WTC11 (cell line): ENCODE data around the gene SMARCC2. TPM values are rescaled to one million over a fixed set of nuclear protein-coding genes. Genes with fewer than 3 reads are reported as not detected.

Experiments
- ATAC-seq: fragments of 200-7000 bp; cut with Tn5 transposase; 2 replicates; pipeline ENCODE4 v1.10.0; 2021; ENCODE audit warnings: mild to moderate bottlenecking, moderate library complexity
- CTCF ChIA-PET: fragments of 300-600 bp; sonication (Branson Sonifier 250); formaldehyde crosslinking; loops from one replicate; lab custom pipeline; 2021; ENCODE audit warnings: antibody characterized with exemption; lab: Charles Lee
- POLR2A ChIA-PET: fragments of 350-600 bp; sonication (Branson Sonifier 250); formaldehyde crosslinking; loops from one replicate; lab custom pipeline; 2021; ENCODE audit warnings: antibody characterized with exemption; lab: Charles Lee
- DNase-seq: peaks from one replicate; pipeline ENCODE4 v3.0.0; 2021; ENCODE audit warnings: low spot score
- H3K27ac Mint-ChIP-seq: 2 replicates; pipeline ENCODE4 v1.8.0; 2021; ENCODE audit warnings: mixed read lengths
- H3K27me3 Mint-ChIP-seq: 2 replicates; pipeline ENCODE4 v1.8.0; 2021; ENCODE audit warnings: low read depth, mild to moderate bottlenecking, moderate library complexity, mixed read lengths
- H3K36me3 Mint-ChIP-seq: 2 replicates; pipeline ENCODE4 v1.8.0; 2021; ENCODE audit warnings: mixed read lengths
- H3K4me1 Mint-ChIP-seq: 2 replicates; pipeline ENCODE4 v1.8.0; 2022; ENCODE audit warnings: mixed read lengths
- H3K4me3 Mint-ChIP-seq: 2 replicates; pipeline ENCODE4 v1.8.0; 2021; ENCODE audit warnings: mild to moderate bottlenecking, moderate library complexity, mixed read lengths
- H3K9me3 Mint-ChIP-seq: 2 replicates; pipeline ENCODE4 v1.8.0; 2021; ENCODE audit warnings: mixed read lengths
- ATF2 ChIP-seq: sonication (generic); formaldehyde crosslinking; IDR thresholded peaks from 2 replicates; pipeline ENCODE4 v1.8.1; 2022; ENCODE audit warnings: low read depth, missing genetic modification reagents, borderline replicate concordance
- CREB1 ChIP-seq: sonication (generic); formaldehyde crosslinking; IDR thresholded peaks from 2 replicates; pipeline ENCODE4 v1.8.0; 2023; ENCODE audit warnings: mild to moderate bottlenecking, missing genetic modification reagents
- E2F1 ChIP-seq: sonication (generic); formaldehyde crosslinking; IDR thresholded peaks from 2 replicates; pipeline ENCODE4 v1.8.0; 2022; ENCODE audit warnings: mild to moderate bottlenecking, missing genetic modification reagents
- ETV6 ChIP-seq: sonication (generic); formaldehyde crosslinking; IDR thresholded peaks from 2 replicates; pipeline ENCODE4 v1.8.1; 2022; ENCODE audit warnings: mild to moderate bottlenecking, missing genetic modification reagents
- FOXP4 ChIP-seq: sonication (generic); formaldehyde crosslinking; IDR thresholded peaks from 2 replicates; pipeline ENCODE4 v1.8.0; 2022; ENCODE audit warnings: mild to moderate bottlenecking, missing genetic modification reagents
- GTF2I ChIP-seq: fragments of 250-450 bp; sonication (Bioruptor Pico); conservative IDR thresholded peaks from 2 replicates; pipeline ENCODE4 v1.4.0; 2021; ENCODE audit warnings: mild to moderate bottlenecking
- HMGA2 ChIP-seq: fragments of 250-450 bp; sonication (Bioruptor Pico); IDR thresholded peaks from 2 replicates; pipeline ENCODE4 v1.4.0; 2021; ENCODE audit warnings: mild to moderate bottlenecking, moderate library complexity
- JUN ChIP-seq: sonication (generic); formaldehyde crosslinking; IDR thresholded peaks from 2 replicates; pipeline ENCODE4 v1.8.0; 2023; ENCODE audit warnings: mild to moderate bottlenecking, missing genetic modification reagents
- MXD4 ChIP-seq: fragments of 250-450 bp; sonication (Bioruptor Pico); IDR thresholded peaks from 2 replicates; pipeline ENCODE4 v1.8.0; 2021; ENCODE audit warnings: mild to moderate bottlenecking, moderate library complexity, borderline replicate concordance
- NFE2L1 ChIP-seq: sonication (generic); formaldehyde crosslinking; IDR thresholded peaks from 2 replicates; pipeline ENCODE4 v1.8.1; 2023; ENCODE audit warnings: missing genetic modification reagents
- ZNF121 ChIP-seq: sonication (generic); formaldehyde crosslinking; IDR thresholded peaks from 2 replicates; pipeline ENCODE4 v1.8.0; 2023; ENCODE audit warnings: missing genetic modification reagents
- ZNF219 ChIP-seq: sonication (generic); formaldehyde crosslinking; IDR thresholded peaks from 2 replicates; pipeline ENCODE4 v1.8.0; 2023; ENCODE audit warnings: missing genetic modification reagents, mild to moderate bottlenecking, borderline replicate concordance
- ZNF281 ChIP-seq: sonication (generic); formaldehyde crosslinking; IDR thresholded peaks from 2 replicates; pipeline ENCODE4 v1.8.0; 2023; ENCODE audit warnings: mild to moderate bottlenecking, missing genetic modification reagents
- ZNF416 ChIP-seq: fragments of 250-450 bp; sonication (Bioruptor Pico); IDR thresholded peaks from 2 replicates; pipeline ENCODE4 v1.9.0; 2021; ENCODE audit warnings: mild to moderate bottlenecking, inconsistent platforms
- total RNA-seq: library from RNA; stranded (reverse); gene quantifications from 3 replicates; pipeline ENCODE4 v1.2.3, GENCODE V29; 2021
- TF ChIP-seq, protein P1 (sequence below): fragments of 250-450 bp; sonication (Bioruptor Pico); IDR thresholded peaks from 2 replicates; pipeline ENCODE4 v1.9.0; 2021; ENCODE audit warnings: moderate library complexity, mild to moderate bottlenecking, inconsistent platforms, borderline replicate concordance
- TF ChIP-seq, protein P2 (sequence below): sonication (generic); formaldehyde crosslinking; IDR thresholded peaks from 2 replicates; pipeline ENCODE4 v1.8.1; 2022; ENCODE audit warnings: mild to moderate bottlenecking, missing genetic modification reagents, moderate library complexity, borderline replicate concordance
- TF ChIP-seq, protein P3 (sequence below): sonication (generic); formaldehyde crosslinking; IDR thresholded peaks from 2 replicates; pipeline ENCODE4 v1.8.1; 2023; ENCODE audit warnings: mild to moderate bottlenecking, missing genetic modification reagents, moderate library complexity
- TF ChIP-seq, protein P4 (sequence below): fragments of 250-450 bp; sonication (Bioruptor Pico); IDR thresholded peaks from 2 replicates; pipeline ENCODE4 v1.9.0; 2021; ENCODE audit warnings: mild to moderate bottlenecking

The SMARCC2 gene
- total RNA-seq, 1 experiment from 2014 or later = 76.8 TPM

GRCh38 chr12:56237552-56237951 is 48.3 kb upstream of the SMARCC2 start (continued):
- TF ChIP-seq E2F1 (CRISPR knock-in tag) (no peak), FOXP4 (no peak)
- TF ChIP-seq, all 79 proteins: peak for 0

DNA sequence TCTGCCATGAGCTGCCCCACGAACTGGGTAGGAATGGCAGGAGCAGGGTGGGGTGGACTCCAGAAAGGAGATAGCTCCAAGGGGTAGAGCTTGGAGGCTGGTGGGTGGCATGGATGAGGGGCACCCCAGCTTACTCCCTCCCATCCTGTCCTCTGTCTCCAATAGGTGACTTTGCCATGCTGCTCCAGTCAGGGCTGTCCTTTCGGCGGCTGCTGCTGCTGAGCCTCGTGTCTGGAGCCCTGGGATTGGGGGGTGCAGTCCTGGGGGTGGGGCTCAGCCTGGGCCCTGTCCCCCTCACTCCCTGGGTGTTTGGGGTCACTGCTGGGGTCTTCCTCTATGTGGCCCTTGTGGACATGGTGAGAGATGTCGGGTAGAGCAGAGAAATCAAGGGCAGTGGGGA is 47.7 kb upstream of the SMARCC2 start:
- Mint-ChIP-seq H3K36me3 (peaks cover 18% of the 10 kb centered on the region), H3K4me1 (peaks cover 6% of the 10 kb centered on the region), H3K9me3 (no peaks in the 10 kb centered on the region)
- ChIA-PET CTCF (interaction anchor here (0.8 to 4.4 kb wide), 6 partner anchors 15 to 85 kb away, joined by 3 to 18 read pairs (median 4); partner anchors contain the start of genes ANKRD52, RNF41 and SMARCC2), POLR2A (interaction anchor here (0.6 to 2.2 kb wide), 3 partner anchors 16 to 74 kb away, joined by 3 to 7 read pairs (median 3); partner anchors contain the start of gene RNF41)
- no peak for DNase-seq
- TF ChIP-seq MXD4 (CRISPR knock-in tag) (no peak), ETV6 (CRISPR knock-in tag) (no peak)
- TF ChIP-seq, protein P1, sequence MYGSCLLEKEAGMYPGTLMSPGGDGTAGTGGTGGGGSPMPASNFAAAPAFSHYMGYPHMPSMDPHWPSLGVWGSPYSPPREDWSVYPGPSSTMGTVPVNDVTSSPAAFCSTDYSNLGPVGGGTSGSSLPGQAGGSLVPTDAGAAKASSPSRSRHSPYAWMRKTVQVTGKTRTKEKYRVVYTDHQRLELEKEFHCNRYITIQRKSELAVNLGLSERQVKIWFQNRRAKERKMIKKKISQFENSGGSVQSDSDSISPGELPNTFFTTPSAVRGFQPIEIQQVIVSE (CRISPR knock-in tag) = no peak
- TF ChIP-seq, all 79 proteins: peak for 0
- no peak overlapping the region for H3K27ac Mint-ChIP-seq
- no peak overlapping the region for H3K4me3 Mint-ChIP-seq
- H3K27me3 Mint-ChIP-seq = peaks cover 27% of the 10 kb centered on the region
- no peak for ATAC-seq

DNA sequence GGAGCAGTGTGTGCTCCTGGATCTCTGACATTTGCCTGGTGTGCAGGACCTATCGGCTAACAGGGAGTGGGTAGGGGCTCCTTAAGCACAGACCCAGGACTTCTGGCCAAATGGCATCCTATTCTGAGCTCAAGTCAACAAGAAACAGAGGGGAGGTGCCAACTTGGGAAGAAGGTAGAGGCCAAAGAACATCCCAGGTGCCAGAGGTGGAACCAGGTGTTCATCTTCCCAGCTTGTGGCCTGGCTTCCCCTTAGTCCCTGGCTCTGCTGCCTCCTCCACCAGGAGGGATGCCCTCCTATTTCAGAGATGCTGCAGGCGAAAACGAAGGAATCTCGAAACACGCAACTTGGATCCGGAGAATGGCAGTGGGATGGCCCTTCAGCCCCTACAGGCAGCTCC is 46.8 kb upstream of the SMARCC2 start:
- no peak for DNase-seq
- Mint-ChIP-seq H3K4me3 (no peak overlapping the region), H3K27me3 (peaks cover 30% of the 10 kb centered on the region), H3K27ac (no peak overlapping the region)
- POLR2A ChIA-PET = interaction anchor here (0.6 to 2.2 kb wide), 2 partner anchors 15 to 42 kb away, joined by 3 to 7 read pairs; partner anchors contain the start of gene RNF41
- CTCF ChIA-PET = interaction anchor here (0.7 to 4.4 kb wide), 4 partner anchors 22 to 401 kb away, joined by 3 to 18 read pairs (median 6); partner anchors contain the start of gene ANKRD52
- no peak for TF ChIP-seq ZNF416
- TF ChIP-seq, all 79 proteins: peak for 0
- peaks cover 6% of the 10 kb centered on the region for H3K4me1 Mint-ChIP-seq
- no peak for ATAC-seq
- H3K36me3 Mint-ChIP-seq = peaks cover 9% of the 10 kb centered on the region
- H3K9me3 Mint-ChIP-seq = no peaks in the 10 kb centered on the region

GRCh38 chr12:56234746-56235436 is 45.6 kb upstream of the SMARCC2 start:
- H3K27me3 Mint-ChIP-seq = peaks cover 30% of the 10 kb centered on the region
- peaks cover 12% of the 10 kb centered on the region for H3K4me1 Mint-ChIP-seq
- no peaks in the 10 kb centered on the region for H3K9me3 Mint-ChIP-seq
- ChIA-PET POLR2A (interaction anchor here (2.2 kb wide), 1 partner anchor 13 kb away, joined by 7 read pairs; the partner anchor contains the start of gene RNF41), CTCF (interaction anchor here (3.1 to 4.4 kb wide), 2 partner anchors 24 to 29 kb away, joined by 14 to 18 read pairs; partner anchors contain the start of gene ANKRD52)
- H3K27ac Mint-ChIP-seq = no peak overlapping the region
- H3K4me3 Mint-ChIP-seq = no peak overlapping the region
- ATAC-seq (no peak), DNase-seq (no peak)
- H3K36me3 Mint-ChIP-seq = peaks cover 3% of the 10 kb centered on the region; the same call in 1 of the 2 replicates
- TF ChIP-seq JUN (CRISPR knock-in tag) (no peak), GTF2I (CRISPR knock-in tag) (no peak), ZNF281 (no peak), ZNF219 (CRISPR knock-in tag) (no peak), ATF2 (CRISPR knock-in tag) (no peak), CREB1 (CRISPR knock-in tag) (no peak), NFE2L1 (CRISPR knock-in tag) (no peak), HMGA2 (CRISPR knock-in tag) (no peak), ZNF121 (CRISPR knock-in tag) (no peak)
- TF ChIP-seq, protein P2, sequence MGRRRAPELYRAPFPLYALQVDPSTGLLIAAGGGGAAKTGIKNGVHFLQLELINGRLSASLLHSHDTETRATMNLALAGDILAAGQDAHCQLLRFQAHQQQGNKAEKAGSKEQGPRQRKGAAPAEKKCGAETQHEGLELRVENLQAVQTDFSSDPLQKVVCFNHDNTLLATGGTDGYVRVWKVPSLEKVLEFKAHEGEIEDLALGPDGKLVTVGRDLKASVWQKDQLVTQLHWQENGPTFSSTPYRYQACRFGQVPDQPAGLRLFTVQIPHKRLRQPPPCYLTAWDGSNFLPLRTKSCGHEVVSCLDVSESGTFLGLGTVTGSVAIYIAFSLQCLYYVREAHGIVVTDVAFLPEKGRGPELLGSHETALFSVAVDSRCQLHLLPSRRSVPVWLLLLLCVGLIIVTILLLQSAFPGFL (CRISPR knock-in tag) = no peak
- TF ChIP-seq, protein P3, sequence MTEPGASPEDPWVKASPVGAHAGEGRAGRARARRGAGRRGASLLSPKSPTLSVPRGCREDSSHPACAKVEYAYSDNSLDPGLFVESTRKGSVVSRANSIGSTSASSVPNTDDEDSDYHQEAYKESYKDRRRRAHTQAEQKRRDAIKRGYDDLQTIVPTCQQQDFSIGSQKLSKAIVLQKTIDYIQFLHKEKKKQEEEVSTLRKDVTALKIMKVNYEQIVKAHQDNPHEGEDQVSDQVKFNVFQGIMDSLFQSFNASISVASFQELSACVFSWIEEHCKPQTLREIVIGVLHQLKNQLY (CRISPR knock-in tag) = no peak
- TF ChIP-seq, protein P4, sequence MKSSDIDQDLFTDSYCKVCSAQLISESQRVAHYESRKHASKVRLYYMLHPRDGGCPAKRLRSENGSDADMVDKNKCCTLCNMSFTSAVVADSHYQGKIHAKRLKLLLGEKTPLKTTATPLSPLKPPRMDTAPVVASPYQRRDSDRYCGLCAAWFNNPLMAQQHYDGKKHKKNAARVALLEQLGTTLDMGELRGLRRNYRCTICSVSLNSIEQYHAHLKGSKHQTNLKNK (CRISPR knock-in tag) = no peak
